ENCODE data around the gene KCNN3.
"Not testable (repeated sequence)": the region's sequence is repeated elsewhere in the genome, so short reads cannot be mapped to it uniquely, and the experiment has no call there.

The KCNN3 gene

GRCh38 chr1:154698320-154699096 lies 171.6 kb downstream of the KCNN3 start:
- no peak for DNase-seq (ENCODE audit: low spot score)

- no peak for DNase-seq (ENCODE audit: low spot score)
Measured at GRCh38 chr1:154697710-154698109, 172.4 kb downstream of the KCNN3 start.

- DNase-seq (ENCODE audit: low spot score), result no peak
Measured at GRCh38 chr1:154696456-154696855, 173.6 kb downstream of the KCNN3 start.

GRCh38 chr1:154695985-154696384 lies 174.1 kb downstream of the KCNN3 start:
- no peak for DNase-seq (ENCODE audit: low spot score)

GRCh38 chr1:154694995-154695394 lies 175.1 kb downstream of the KCNN3 start:
- DNase-seq (ENCODE audit: low spot score), result no peak

GRCh38 chr1:154689083-154689482 lies 181.0 kb downstream of the KCNN3 start:
- no peak for DNase-seq (ENCODE audit: low spot score)

GRCh38 chr1:154686507-154686906 lies 183.6 kb downstream of the KCNN3 start:
- DNase-seq (ENCODE audit: low spot score), result no peak

GRCh38 chr1:154683820-154684219 lies 186.3 kb downstream of the KCNN3 start:
- DNase-seq (ENCODE audit: low spot score), result no peak

GRCh38 chr1:154682254-154682653 lies 187.8 kb downstream of the KCNN3 start:
- no peak for DNase-seq (ENCODE audit: low spot score)

- not testable (repeated sequence) for DNase-seq (ENCODE audit: low spot score)
Measured at GRCh38 chr1:154677844-154678243, 192.2 kb downstream of the KCNN3 start.

- DNase-seq (ENCODE audit: low spot score), result not testable (repeated sequence)
Measured at GRCh38 chr1:154676847-154677246, 193.2 kb downstream of the KCNN3 start.

GRCh38 chr1:154674456-154674855 lies 195.6 kb downstream of the KCNN3 start:
- DNase-seq (ENCODE audit: low spot score), result not testable (repeated sequence)

GRCh38 chr1:154672245-154672644 lies 197.8 kb downstream of the KCNN3 start:
- not testable (repeated sequence) for DNase-seq (ENCODE audit: low spot score)

GRCh38 chr1:154671412-154671811 lies 198.7 kb downstream of the KCNN3 start:
- not testable (repeated sequence) for DNase-seq (ENCODE audit: low spot score)

- DNase-seq (ENCODE audit: low spot score), result not testable (repeated sequence)
Measured at GRCh38 chr1:154670310-154671270, 199.5 kb downstream of the KCNN3 start.

- peak; percentile 81 for DNase-seq (ENCODE audit: low spot score)
Measured at GRCh38 chr1:154669464-154670282, 200.4 kb downstream of the KCNN3 start.

GRCh38 chr1:154666051-154666790 lies 203.9 kb downstream of the KCNN3 start:
- peak; percentile 73 for DNase-seq (ENCODE audit: low spot score)

- DNase-seq (ENCODE audit: low spot score), result no peak
Measured at GRCh38 chr1:154664331-154665002, 205.6 kb downstream of the KCNN3 start.

- DNase-seq (ENCODE audit: low spot score), result peak; percentile 94
Measured at GRCh38 chr1:154663471-154664060, 206.5 kb downstream of the KCNN3 start.

GRCh38 chr1:154661110-154661509 lies 209.0 kb downstream of the KCNN3 start:
- DNase-seq (ENCODE audit: low spot score), result no peak
